GM18508 (cell line): ENCODE results near the gene THBS3.
A peak's percentile ranks its signal among the peaks of the same experiment; 100 is the strongest.
"Not testable (repeated sequence)": the region's sequence is repeated elsewhere in the genome, so short reads cannot be mapped to it uniquely, and the experiment has no call there.

ENCODE experiments used
- ATAC-seq: cut with Tn5 transposase; IDR thresholded peaks from one replicate; pipeline ENCODE4 v1.9.1; 2021; ENCODE audit warnings: moderate number of reproducible peaks; ENCODE audit not compliant: insufficient read depth, unreplicated experiment

Gene THBS3

GRCh38 chr1:155236451-155236850 lies 28.8 kb upstream of the THBS3 start:
- no peak for ATAC-seq

- ATAC-seq = not testable (repeated sequence)
These were observed 27.7 kb upstream of the THBS3 start for GRCh38 chr1:155235375-155235774.

GRCh38 chr1:155233502-155233901 lies 25.8 kb upstream of the THBS3 start:
- not testable (repeated sequence) for ATAC-seq

- not testable (repeated sequence) for ATAC-seq
These were observed 24.6 kb upstream of the THBS3 start for GRCh38 chr1:155232001-155232978.

- ATAC-seq = not testable (repeated sequence)
These were observed 23.6 kb upstream of the THBS3 start for GRCh38 chr1:155231302-155231701.

GRCh38 chr1:155228096-155228427 lies 20.4 kb upstream of the THBS3 start:
- no peak for ATAC-seq

GRCh38 chr1:155227261-155228095 lies 19.8 kb upstream of the THBS3 start:
- peak; percentile 73 for ATAC-seq

- no peak for ATAC-seq
These were observed 19.2 kb upstream of the THBS3 start for GRCh38 chr1:155226910-155227260.

GRCh38 chr1:155226188-155226909 lies 18.7 kb upstream of the THBS3 start:
- ATAC-seq = no peak

GRCh38 chr1:155225404-155225759 lies 17.7 kb upstream of the THBS3 start:
- ATAC-seq = not testable (repeated sequence)

- ATAC-seq = no peak
These were observed 15.3 kb upstream of the THBS3 start for GRCh38 chr1:155223047-155223446.

GRCh38 chr1:155220211-155220965 lies 12.7 kb upstream of the THBS3 start:
- ATAC-seq = not testable (repeated sequence)

GRCh38 chr1:155219592-155220031 lies 11.9 kb upstream of the THBS3 start:
- no peak for ATAC-seq

- no peak for ATAC-seq
These were observed 11.3 kb upstream of the THBS3 start for GRCh38 chr1:155218854-155219591.

- not testable (repeated sequence) for ATAC-seq
These were observed 7.0 kb upstream of the THBS3 start for GRCh38 chr1:155214702-155215101.

- not testable (repeated sequence) for ATAC-seq
These were observed 4.3 kb upstream of the THBS3 start for GRCh38 chr1:155212051-155212440.

GRCh38 chr1:155211381-155212050 lies 3.8 kb upstream of the THBS3 start:
- ATAC-seq = not testable (repeated sequence)

- no peak for ATAC-seq
These were observed 2.8 kb upstream of the THBS3 start for GRCh38 chr1:155210314-155211104.
